Fibroblast of lung (primary cell): ENCODE data around the gene SREBF1.

Experiments
- CTCF ChIP-seq, 2 donors: IDR thresholded peaks in 1 of 2; conservative IDR thresholded peaks in 1 of 2; 1 replicate in 1 of 2; 2 replicates in 1 of 2; pipeline ENCODE4 v1.5.1; 2011 to 2012; ENCODE audit warnings: low read length in 2 of 2, control low read depth in 1 of 2, inconsistent platforms in 1 of 2, low read depth in 1 of 2, mild to moderate bottlenecking in 1 of 2
- EZH2 ChIP-seq: IDR thresholded peaks from 2 replicates; pipeline ENCODE4 v1.5.1; 2012; ENCODE audit warnings: low read length, control low read depth, mild to moderate bottlenecking; ENCODE audit errors: missing control alignments

GRCh38 chr17:17788967-17789366 lies 47.8 kb downstream of the SREBF1 start:
- TF ChIP-seq EZH2 (no peak), CTCF (conservative IDR thresholded peaks at IDR 0.05 in 1 of 2, IDR thresholded peaks at IDR 0.05 in 1 of 2; ENCODE audit: low read depth in 1 of 2, low read length in 2 of 2) (no peak)
